GM12891 (cell line): ENCODE results near the gene PSTK.

Experiments used
- DNase-seq: peaks from one replicate; pipeline ENCODE4 v3.0.0; 2011; ENCODE audit warnings: low spot score; ENCODE audit not compliant: insufficient read length
- FAIRE-seq: peaks from 2 replicates; lab custom pipeline; 2011; peaks lifted over from hg19 to GRCh38; lab: Jason Lieb, UNC
- PAX5 ChIP-seq: IDR thresholded peaks from 2 replicates; pipeline ENCODE4 v1.6.1; 2011; ENCODE audit warnings: low read length, moderate library complexity, mild to moderate bottlenecking; ENCODE audit not compliant: insufficient read depth, severe bottlenecking
- POLR2A ChIP-seq: IDR thresholded peaks from 2 replicates; pipeline ENCODE4 v1.6.1; 2011; ENCODE audit warnings: low read depth, low read length, control low read depth
- POLR2AphosphoS5 ChIP-seq: IDR thresholded peaks from 2 replicates; pipeline ENCODE4 v1.6.1; 2011; ENCODE audit warnings: low read depth, low read length, control low read depth
- POU2F2 ChIP-seq: IDR thresholded peaks from 2 replicates; pipeline ENCODE4 v1.6.1; 2011; ENCODE audit warnings: low read depth, mild to moderate bottlenecking, control low read depth, low read length, moderate library complexity
- SPI1 ChIP-seq: IDR thresholded peaks from 2 replicates; pipeline ENCODE4 v1.6.1; 2011; ENCODE audit warnings: low read depth, low read length, control low read depth
- TAF1 ChIP-seq: IDR thresholded peaks from 2 replicates; pipeline ENCODE4 v1.6.1; 2011; ENCODE audit warnings: low read depth, low read length, control low read depth

Gene PSTK

GRCh38 chr10:123017421-123018165 is 37.4 kb downstream of the PSTK start:
- DNase-seq (no peak), FAIRE-seq (no peak)
- no peak for TF ChIP-seq PAX5
- no peak for TF ChIP-seq POLR2A
- no peak for TF ChIP-seq TAF1
- TF ChIP-seq SPI1, result no peak
- no peak for TF ChIP-seq POLR2AphosphoS5
- no peak for TF ChIP-seq POU2F2

- TF ChIP-seq POLR2AphosphoS5, result no peak
- no peak for TF ChIP-seq PAX5
- no peak for TF ChIP-seq TAF1
- no peak for TF ChIP-seq SPI1
- no peak for TF ChIP-seq POLR2A
- no peak for TF ChIP-seq POU2F2
- no peak for DNase-seq
- no peak for FAIRE-seq
These were observed 38.3 kb downstream of the PSTK start for GRCh38 chr10:123018531-123018930.

GRCh38 chr10:123019264-123019663 is 39.1 kb downstream of the PSTK start:
- FAIRE-seq (no peak), DNase-seq (no peak)
- no peak for TF ChIP-seq PAX5
- TF ChIP-seq SPI1, result no peak
- TF ChIP-seq TAF1, result no peak
- no peak for TF ChIP-seq POU2F2
- no peak for TF ChIP-seq POLR2A
- no peak for TF ChIP-seq POLR2AphosphoS5

GRCh38 chr10:123019941-123020703 is 39.9 kb downstream of the PSTK start:
- FAIRE-seq, result no peak
- TF ChIP-seq POLR2AphosphoS5 (no peak), POU2F2 (no peak), POLR2A (no peak), SPI1 (no peak)
- DNase-seq, result no peak

GRCh38 chr10:123021517-123021916 is 41.3 kb downstream of the PSTK start:
- DNase-seq, result no peak
- TF ChIP-seq TAF1, result no peak
- TF ChIP-seq POLR2AphosphoS5, result no peak
- no peak for TF ChIP-seq POLR2A
- TF ChIP-seq POU2F2, result no peak
- TF ChIP-seq PAX5, result no peak
- no peak for TF ChIP-seq SPI1
- FAIRE-seq, result peak; percentile 40

GRCh38 chr10:123024540-123024939 is 44.3 kb downstream of the PSTK start:
- DNase-seq (no peak), FAIRE-seq (no peak)
- TF ChIP-seq POLR2A (no peak), SPI1 (no peak), POLR2AphosphoS5 (no peak), PAX5 (no peak), TAF1 (no peak), POU2F2 (no peak)

GRCh38 chr10:123026302-123026701 is 46.1 kb downstream of the PSTK start:
- DNase-seq (no peak), FAIRE-seq (no peak)
- TF ChIP-seq POLR2A (no peak), PAX5 (no peak), TAF1 (no peak), POLR2AphosphoS5 (no peak), SPI1 (no peak), POU2F2 (no peak)

GRCh38 chr10:123027861-123028260 is 47.7 kb downstream of the PSTK start:
- TF ChIP-seq POU2F2 (no peak), PAX5 (no peak), POLR2AphosphoS5 (no peak), SPI1 (no peak), TAF1 (no peak), POLR2A (no peak)
- DNase-seq (no peak), FAIRE-seq (no peak)

- FAIRE-seq, result peak; percentile 54
- no peak for DNase-seq
- no peak for TF ChIP-seq PAX5
- TF ChIP-seq POLR2A, result no peak
- no peak for TF ChIP-seq POLR2AphosphoS5
- no peak for TF ChIP-seq POU2F2
- TF ChIP-seq TAF1, result no peak
- no peak for TF ChIP-seq SPI1
These were observed 50.9 kb downstream of the PSTK start for GRCh38 chr10:123031124-123031523.

- TF ChIP-seq SPI1 (no peak), POLR2AphosphoS5 (no peak)
- FAIRE-seq, result no peak
- DNase-seq, result no peak
These were observed 54.1 kb downstream of the PSTK start for GRCh38 chr10:123034332-123034731.
